CD8-positive, alpha-beta memory T cell (primary cell): Measurements from ENCODE around the gene TPRG1L. TPM values are rescaled to one million over a fixed set of nuclear protein-coding genes. Genes with fewer than 3 reads are reported as not detected.

ENCODE experiments used
- CTCF ChIA-PET: fragments of 350-600 bp; sonication (Branson Sonifier 250); formaldehyde crosslinking; loops from one replicate; lab custom pipeline; 2021; ENCODE audit warnings: antibody characterized with exemption; lab: Charles Lee
- POLR2A ChIA-PET: fragments of 350-600 bp; sonication (Branson Sonifier 250); formaldehyde crosslinking; loops from one replicate; lab custom pipeline; 2021; ENCODE audit warnings: antibody characterized with exemption; lab: Charles Lee
- DNase-seq, 5 donors: peaks; one replicate each; pipeline versions ENCODE4 v3.0.0 to v3.0.0-alpha.2; 2020 to 2022; ENCODE audit warnings: mixed read lengths in 1 of 5
- H3K27ac ChIP-seq: one replicate; pipeline ENCODE4 v1.7.0; 2013; ENCODE audit warnings: low read depth, mild to moderate bottlenecking, low read length, moderate library complexity
- H3K27me3 ChIP-seq: 2 replicates; pipeline ENCODE4 v1.7.0; 2013; ENCODE audit warnings: low read length, mild to moderate bottlenecking; ENCODE audit not compliant: insufficient read depth, poor library complexity, severe bottlenecking
- H3K36me3 ChIP-seq: 2 replicates; pipeline ENCODE4 v1.7.0; 2013; ENCODE audit warnings: mild to moderate bottlenecking, low read length, moderate library complexity; ENCODE audit not compliant: insufficient read depth
- H3K4me1 ChIP-seq: 2 replicates; pipeline ENCODE4 v1.7.0; 2013; ENCODE audit warnings: mild to moderate bottlenecking, low read length, moderate library complexity; ENCODE audit not compliant: insufficient read depth
- H3K4me3 ChIP-seq: 2 replicates; pipeline ENCODE4 v1.7.0; 2013; ENCODE audit warnings: mild to moderate bottlenecking, low read length
- H3K9me3 ChIP-seq: 2 replicates; pipeline ENCODE4 v1.7.0; 2013; ENCODE audit warnings: mild to moderate bottlenecking, low read length
- H3K27ac Mint-ChIP-seq, 8 donors: one replicate each; pipeline ENCODE4 v1.8.0; 2020 to 2021; ENCODE audit warnings: mixed read lengths in 8 of 8, mild to moderate bottlenecking in 6 of 8, inconsistent platforms in 3 of 8, moderate library complexity in 3 of 8
- H3K27me3 Mint-ChIP-seq, 2 donors: one replicate each; pipeline ENCODE4 v1.8.0; 2020 to 2021; ENCODE audit warnings: mixed read lengths in 2 of 2, mild to moderate bottlenecking in 1 of 2, moderate library complexity in 1 of 2
- H3K36me3 Mint-ChIP-seq, 3 donors: one replicate each; pipeline ENCODE4 v1.8.0; 2020 to 2021; ENCODE audit warnings: mixed read lengths in 3 of 3, inconsistent platforms in 1 of 3, mild to moderate bottlenecking in 1 of 3
- H3K4me1 Mint-ChIP-seq, 3 donors: one replicate each; pipeline ENCODE4 v1.8.0; 2020 to 2021; ENCODE audit warnings: mixed read lengths in 3 of 3, inconsistent platforms in 1 of 3, mild to moderate bottlenecking in 1 of 3
- H3K4me3 Mint-ChIP-seq, 7 donors: one replicate each; pipeline ENCODE4 v1.8.0; 2020 to 2021; ENCODE audit warnings: mixed read lengths in 7 of 7, mild to moderate bottlenecking in 6 of 7, moderate library complexity in 4 of 7, inconsistent platforms in 2 of 7
- H3K9me3 Mint-ChIP-seq, 5 donors: one replicate each; pipeline ENCODE4 v1.8.0; 2020 to 2022; ENCODE audit warnings: mixed read lengths in 5 of 5, mild to moderate bottlenecking in 3 of 5, moderate library complexity in 2 of 5, inconsistent platforms in 1 of 5
- polyA plus RNA-seq: library from polyadenylated mRNA; unstranded; fragments of 300-500 nt; fragmentation: Illumina TruSeq; gene quantifications from one replicate; pipeline ENCODE4 v1.2.3, GENCODE V29; 2021
- total RNA-seq, 2 experiments: library from RNA; stranded (reverse); gene quantifications; one replicate each; pipeline ENCODE4 v1.2.3, GENCODE V29; 2021

TPRG1L gene
- total and polyA plus RNA-seq, 3 experiments from 2014 or later, result 18.9 to 47.7 (median 21.1) TPM

GRCh38 chr1:3634059-3634800 is 9.4 kb downstream of the TPRG1L start:
- Mint-ChIP-seq H3K4me3 (no peak overlapping the region), H3K27me3 (no peaks in the 10 kb centered on the region), H3K36me3 (peaks cover 0 to 88% (median 4%) of the 10 kb centered on the region in 3 donors), H3K9me3 (no peaks in the 10 kb centered on the region), H3K27ac (peak overlapping the region in 1 of 8 donors; percentile 85), H3K4me1 (no peaks in the 10 kb centered on the region)
- DNase-seq, result no peak
- H3K27me3 ChIP-seq, result no peaks in the 10 kb centered on the region
- POLR2A ChIA-PET, result no interaction called here
- no peaks in the 10 kb centered on the region for H3K9me3 ChIP-seq
- CTCF ChIA-PET, result interaction anchor here (1.0 to 1.1 kb wide), 2 partner anchors 12 to 15 kb away, joined by 3 read pairs; no protein-coding TSS in a partner anchor
- H3K4me3 ChIP-seq, result no peak overlapping the region
- peaks cover 37% of the 10 kb centered on the region for H3K36me3 ChIP-seq
- no peak overlapping the region for H3K27ac ChIP-seq
- H3K4me1 ChIP-seq, result no peaks in the 10 kb centered on the region

- no peaks in the 10 kb centered on the region for H3K9me3 ChIP-seq
- ChIA-PET CTCF (no interaction called here), POLR2A (no interaction called here)
- H3K36me3 ChIP-seq, result peaks cover 27% of the 10 kb centered on the region
- no peaks in the 10 kb centered on the region for H3K27me3 ChIP-seq
- Mint-ChIP-seq H3K9me3 (no peaks in the 10 kb centered on the region), H3K27me3 (no peaks in the 10 kb centered on the region), H3K4me3 (no peak overlapping the region), H3K36me3 (peaks cover 0 to 78% (median 3%) of the 10 kb centered on the region in 3 donors), H3K4me1 (no peaks in the 10 kb centered on the region), H3K27ac (no peak overlapping the region)
- DNase-seq, result no peak
- H3K27ac ChIP-seq, result no peak overlapping the region
- H3K4me1 ChIP-seq, result no peaks in the 10 kb centered on the region
- no peak overlapping the region for H3K4me3 ChIP-seq
These were observed 11.3 kb downstream of the TPRG1L start for GRCh38 chr1:3636080-3636479.

- Mint-ChIP-seq H3K27ac (no peak overlapping the region), H3K4me1 (no peaks in the 10 kb centered on the region), H3K9me3 (no peaks in the 10 kb centered on the region), H3K4me3 (no peak overlapping the region), H3K36me3 (peaks cover 0 to 79% (median 3%) of the 10 kb centered on the region in 3 donors), H3K27me3 (no peaks in the 10 kb centered on the region)
- Histone ChIP-seq H3K27me3 (no peaks in the 10 kb centered on the region), H3K4me1 (no peaks in the 10 kb centered on the region), H3K36me3 (peaks cover 27% of the 10 kb centered on the region), H3K9me3 (no peaks in the 10 kb centered on the region), H3K4me3 (no peak overlapping the region), H3K27ac (no peak overlapping the region)
- CTCF ChIA-PET, result no interaction called here
- POLR2A ChIA-PET, result no interaction called here
- no peak for DNase-seq
These were observed 11.7 kb downstream of the TPRG1L start for GRCh38 chr1:3636531-3636930.

- peaks cover 0 to 82% (median 12%) of the 10 kb centered on the region in 3 donors for H3K36me3 Mint-ChIP-seq
- Histone ChIP-seq H3K4me1 (no peaks in the 10 kb centered on the region), H3K36me3 (peaks cover 23% of the 10 kb centered on the region), H3K4me3 (no peak overlapping the region), H3K27me3 (no peaks in the 10 kb centered on the region), H3K9me3 (no peaks in the 10 kb centered on the region), H3K27ac (no peak overlapping the region)
- peaks cover 0 to 7% (median 0%) of the 10 kb centered on the region in 3 donors for H3K4me1 Mint-ChIP-seq
- ChIA-PET POLR2A (no interaction called here), CTCF (interaction anchor here (0.9 to 1.5 kb wide), 3 partner anchors 15 to 147 kb away, joined by 3 to 5 read pairs (median 3); no protein-coding TSS in a partner anchor)
- H3K27ac Mint-ChIP-seq, result no peak overlapping the region
- no peak overlapping the region for H3K4me3 Mint-ChIP-seq
- DNase-seq, result no peak
- no peaks in the 10 kb centered on the region for H3K9me3 Mint-ChIP-seq
- H3K27me3 Mint-ChIP-seq, result no peaks in the 10 kb centered on the region
These were observed 13.2 kb downstream of the TPRG1L start for GRCh38 chr1:3638027-3638426.

GRCh38 chr1:3638676-3639075 is 13.9 kb downstream of the TPRG1L start:
- Histone ChIP-seq H3K27ac (no peak overlapping the region), H3K36me3 (peaks cover 23% of the 10 kb centered on the region), H3K4me1 (no peaks in the 10 kb centered on the region), H3K9me3 (no peaks in the 10 kb centered on the region), H3K27me3 (no peaks in the 10 kb centered on the region), H3K4me3 (no peak overlapping the region)
- CTCF ChIA-PET, result interaction anchor here (0.9 to 1.5 kb wide), 2 partner anchors 16 to 20 kb away, joined by 3 to 5 read pairs; no protein-coding TSS in a partner anchor
- DNase-seq, result no peak
- H3K36me3 Mint-ChIP-seq, result peaks cover 0 to 77% (median 12%) of the 10 kb centered on the region in 3 donors
- H3K27me3 Mint-ChIP-seq, result no peaks in the 10 kb centered on the region
- H3K4me1 Mint-ChIP-seq, result peaks cover 0 to 7% (median 0%) of the 10 kb centered on the region in 3 donors
- POLR2A ChIA-PET, result no interaction called here
- no peak overlapping the region for H3K4me3 Mint-ChIP-seq
- H3K9me3 Mint-ChIP-seq, result no peaks in the 10 kb centered on the region
- no peak overlapping the region for H3K27ac Mint-ChIP-seq

GRCh38 chr1:3639397-3639911 is 14.6 kb downstream of the TPRG1L start:
- H3K4me1 ChIP-seq, result no peaks in the 10 kb centered on the region
- peaks cover 23% of the 10 kb centered on the region for H3K36me3 ChIP-seq
- CTCF ChIA-PET, result interaction anchor here (1.5 kb wide), 1 partner anchor 20 kb away, joined by 5 read pairs; no protein-coding TSS in a partner anchor
- H3K4me3 Mint-ChIP-seq, result no peak overlapping the region
- H3K27me3 ChIP-seq, result no peaks in the 10 kb centered on the region
- H3K4me1 Mint-ChIP-seq, result peaks cover 0 to 7% (median 0%) of the 10 kb centered on the region in 3 donors
- DNase-seq, result no peak
- POLR2A ChIA-PET, result no interaction called here
- H3K27me3 Mint-ChIP-seq, result no peaks in the 10 kb centered on the region
- no peaks in the 10 kb centered on the region for H3K9me3 Mint-ChIP-seq
- H3K36me3 Mint-ChIP-seq, result peaks cover 0 to 72% (median 13%) of the 10 kb centered on the region in 3 donors
- H3K27ac ChIP-seq, result no peak overlapping the region
- H3K4me3 ChIP-seq, result no peak overlapping the region
- H3K9me3 ChIP-seq, result no peaks in the 10 kb centered on the region
- no peak overlapping the region for H3K27ac Mint-ChIP-seq

GRCh38 chr1:3640121-3640837 is 15.5 kb downstream of the TPRG1L start:
- no peak for DNase-seq
- H3K27me3 Mint-ChIP-seq, result no peaks in the 10 kb centered on the region
- Histone ChIP-seq H3K9me3 (no peaks in the 10 kb centered on the region), H3K4me3 (no peak overlapping the region), H3K27me3 (no peaks in the 10 kb centered on the region), H3K36me3 (peaks cover 22% of the 10 kb centered on the region), H3K27ac (no peak overlapping the region), H3K4me1 (no peaks in the 10 kb centered on the region)
- ChIA-PET CTCF (no interaction called here), POLR2A (no interaction called here)
- no peaks in the 10 kb centered on the region for H3K9me3 Mint-ChIP-seq
- H3K4me1 Mint-ChIP-seq, result peaks cover 0 to 7% (median 0%) of the 10 kb centered on the region in 3 donors
- no peak overlapping the region for H3K4me3 Mint-ChIP-seq
- H3K36me3 Mint-ChIP-seq, result peaks cover 0 to 71% (median 14%) of the 10 kb centered on the region in 3 donors
- H3K27ac Mint-ChIP-seq, result no peak overlapping the region
